C1 segment of cervical spinal cord (tissue), 14 donors: ENCODE data around the gene NAA10.

Experiments used
- DNase-seq, 14 donors: peaks; one replicate each; lab custom pipeline; 2025; lab: John Stamatoyannopoulos, UW

Gene NAA10

GRCh38 chrX:153885208-153885787, 49.5 kb downstream of the NAA10 start:
- no peak for DNase-seq

- DNase-seq, result no peak
These were observed 50.2 kb downstream of the NAA10 start for GRCh38 chrX:153884590-153884989.

- peak in 1 of 14 donors; percentile 35 for DNase-seq
These were observed 50.7 kb downstream of the NAA10 start for GRCh38 chrX:153884136-153884535.

GRCh38 chrX:153883163-153883843, 51.5 kb downstream of the NAA10 start:
- DNase-seq, result no peak

- no peak for DNase-seq
These were observed 52.3 kb downstream of the NAA10 start for GRCh38 chrX:153882557-153882956.

- DNase-seq, result no peak
These were observed 52.7 kb downstream of the NAA10 start for GRCh38 chrX:153882086-153882498.

- no peak for DNase-seq
These were observed 53.6 kb downstream of the NAA10 start for GRCh38 chrX:153881281-153881680.

- no peak for DNase-seq
These were observed 54.4 kb downstream of the NAA10 start for GRCh38 chrX:153880440-153880815.

GRCh38 chrX:153879741-153880439, 54.9 kb downstream of the NAA10 start:
- no peak for DNase-seq
